ENCODE measurements around the gene XPO6. TPM values are rescaled to one million over a fixed set of nuclear protein-coding genes. Genes with fewer than 3 reads are reported as not detected.

Gene XPO6
- polyA plus RNA-seq, 1 donor from 2014 or later: 104 TPM

Small RNA genes lying within 50 kb of the gene (small RNA-seq; reads per million reads assigned to genes)
- gene RF00402: 0 reads per million in 3 experiments
- 0 to 4.2 (median 0.03) reads per million in 3 experiments for gene RNY1P10

Other genes with a start within 250 kb of the XPO6 start
- gene GSG1L, start 148.3 kb downstream of the XPO6 start, polyA plus RNA-seq: 0.85 TPM in 1 of 2 replicates, not detected in the other
- 18.2 and 27.4 TPM in 2 replicates for gene SBK1, start 80.6 kb upstream of the XPO6 start, polyA plus RNA-seq
- 0.88 and 2.7 TPM in 2 replicates for gene NPIPB6, start 151.5 kb upstream of the XPO6 start, polyA plus RNA-seq
- 22.3 and 35.4 TPM in 2 replicates for gene EIF3CL, start 191.9 kb upstream of the XPO6 start, polyA plus RNA-seq